CD14-positive monocyte (primary cell): ENCODE data around the gene CACNB4. TPM values are rescaled to one million over a fixed set of nuclear protein-coding genes. Genes with fewer than 3 reads are reported as not detected.

Experiments used
- DNase-seq, 3 donors: peaks; one replicate each; pipeline ENCODE4 v3.0.0-alpha.2; 2011 to 2022
- H2AFZ ChIP-seq: 2 replicates; pipeline ENCODE4 v1.6.0; 2012; ENCODE audit warnings: mild to moderate bottlenecking, low read depth, low read length, inconsistent platforms; ENCODE audit not compliant: insufficient read depth, poor library complexity, severe bottlenecking
- H3K27ac ChIP-seq, 2 donors: 1 replicate in 1 of 2; 2 replicates in 1 of 2; pipeline ENCODE4 v1.5.1; 2012 to 2013; ENCODE audit warnings: low read length in 2 of 2, control low read depth in 1 of 2, inconsistent platforms in 1 of 2, low read depth in 1 of 2, mild to moderate bottlenecking in 1 of 2
- H3K27me3 ChIP-seq, 2 donors: one replicate each; pipeline versions ENCODE4 v1.6.0 to v1.6.1; 2011 to 2013; ENCODE audit warnings: low read length in 2 of 2; ENCODE audit not compliant: control insufficient read depth in 2 of 2, insufficient read depth in 2 of 2
- H3K36me3 ChIP-seq, 2 donors: replicated peaks in 1 of 2; 1 replicate in 1 of 2; 2 replicates in 1 of 2; pipeline versions ENCODE4 v1.5.1 to v1.6.1; 2012 to 2013; ENCODE audit warnings: low read length in 2 of 2, control low read depth in 1 of 2, inconsistent platforms in 1 of 2, mild to moderate bottlenecking in 1 of 2; ENCODE audit not compliant: insufficient read depth in 2 of 2, control insufficient read depth in 1 of 2
- H3K4me1 ChIP-seq, 2 donors: 1 replicate in 1 of 2; 2 replicates in 1 of 2; pipeline versions ENCODE4 v1.5.1 to v1.6.1; 2012 to 2013; ENCODE audit warnings: low read length in 2 of 2, control low read depth in 1 of 2, inconsistent platforms in 1 of 2, mild to moderate bottlenecking in 1 of 2, moderate library complexity in 1 of 2; ENCODE audit not compliant: insufficient read depth in 2 of 2, control insufficient read depth in 1 of 2
- H3K4me2 ChIP-seq: replicated peaks from 2 replicates; pipeline ENCODE3; 2012; ENCODE audit warnings: low read length, moderate library complexity, mild to moderate bottlenecking; ENCODE audit not compliant: poor library complexity, severe bottlenecking; ENCODE audit errors: extremely low read depth
- H3K4me3 ChIP-seq, 3 experiments: fragments of 200-600 bp in 1 of 3; sonication (generic) in 1 of 3; replicated peaks in 1 of 3; 1 replicate in 2 of 3; 2 replicates in 1 of 3; pipeline ENCODE4 v1.5.1; 2011 to 2013; ENCODE audit warnings: low read length in 3 of 3, mild to moderate bottlenecking in 3 of 3, control low read depth in 2 of 3, low read depth in 2 of 3, inconsistent platforms in 1 of 3, moderate library complexity in 1 of 3
- H3K79me2 ChIP-seq: 2 replicates; pipeline ENCODE4 v1.6.0; 2012; ENCODE audit warnings: mild to moderate bottlenecking, control low read depth, inconsistent platforms, low read length, moderate library complexity; ENCODE audit not compliant: insufficient read depth
- H3K9ac ChIP-seq: 2 replicates; pipeline ENCODE4 v1.6.0; 2017; ENCODE audit warnings: low read length, mild to moderate bottlenecking; ENCODE audit not compliant: insufficient read depth, poor library complexity, severe bottlenecking
- H3K9me3 ChIP-seq, 2 donors: replicated peaks in 1 of 2; 1 replicate in 1 of 2; 2 replicates in 1 of 2; pipeline versions ENCODE4 v1.5.1 to v1.6.1; 2012 to 2013; ENCODE audit warnings: low read length in 2 of 2, control low read depth in 1 of 2; ENCODE audit not compliant: control insufficient read depth in 1 of 2, insufficient read depth in 1 of 2
- H4K20me1 ChIP-seq: 2 replicates; pipeline ENCODE4 v1.6.0; 2012; ENCODE audit warnings: mild to moderate bottlenecking, low read length, control low read depth, moderate library complexity; ENCODE audit not compliant: insufficient read depth
- H3K27ac Mint-ChIP-seq, 7 donors: one replicate each; pipeline ENCODE4 v1.8.0; 2020; ENCODE audit warnings: mild to moderate bottlenecking in 7 of 7, mixed read lengths in 7 of 7, moderate library complexity in 6 of 7, inconsistent platforms in 2 of 7
- H3K27me3 Mint-ChIP-seq, 3 donors: one replicate each; pipeline ENCODE4 v1.8.0; 2021 to 2022; ENCODE audit warnings: low read depth in 3 of 3, mild to moderate bottlenecking in 3 of 3, mixed read lengths in 3 of 3, moderate library complexity in 3 of 3, inconsistent platforms in 1 of 3
- H3K36me3 Mint-ChIP-seq, 2 donors: one replicate each; pipeline ENCODE4 v1.8.0; 2020; ENCODE audit warnings: mixed read lengths in 2 of 2, inconsistent platforms in 1 of 2, mild to moderate bottlenecking in 1 of 2
- H3K4me1 Mint-ChIP-seq: one replicate; pipeline ENCODE4 v1.8.0; 2020; ENCODE audit warnings: mild to moderate bottlenecking, mixed read lengths
- H3K4me3 Mint-ChIP-seq, 2 donors: one replicate each; pipeline ENCODE4 v1.8.0; 2020; ENCODE audit warnings: mild to moderate bottlenecking in 2 of 2, mixed read lengths in 2 of 2, moderate library complexity in 1 of 2
- H3K9me3 Mint-ChIP-seq, 7 donors: one replicate each; pipeline ENCODE4 v1.8.0; 2020 to 2022; ENCODE audit warnings: mixed read lengths in 7 of 7, mild to moderate bottlenecking in 6 of 7, moderate library complexity in 6 of 7, inconsistent platforms in 2 of 7
- WGBS: methylation state at CpG from one replicate; pipeline ENCODE4 v1.1.5; 2013; ENCODE audit warnings: missing lambda C conversion rate; ENCODE audit not compliant: insufficient coverage; 5-methylcytosine and 5-hydroxymethylcytosine counted together
- intact Hi-C, 2 donors: fragments of 100-400 bp; cut with micrococcal nuclease; formaldehyde crosslinking; loops; one replicate each; pipeline versions ENCODE4 v1.15.0 to v1.15.1; 2023
- polyA plus RNA-seq, 3 donors: library from polyadenylated mRNA; depleted of rRNA in 1 of 3; unstranded in 2 of 3; stranded (reverse) in 1 of 3; fragments of 300-500 nt in 2 of 3; fragments of >200 nt in 1 of 3; fragmentation: Illumina TruSeq in 2 of 3; gene quantifications; 1 replicate in 2 of 3; 2 replicates in 1 of 3; pipeline ENCODE4 v1.2.3, GENCODE V29; 2012 to 2021
- TF ChIP-seq, protein P1 (sequence below): fragments of 200-600 bp; IDR thresholded peaks from one replicate; pipeline ENCODE4 v1.8.0; 2022; ENCODE audit warnings: antibody characterized with exemption, mild to moderate bottlenecking

Gene CACNB4
- polyA plus RNA-seq, 3 donors: 0.44 to 1.9 (median 1.1) TPM

DNA sequence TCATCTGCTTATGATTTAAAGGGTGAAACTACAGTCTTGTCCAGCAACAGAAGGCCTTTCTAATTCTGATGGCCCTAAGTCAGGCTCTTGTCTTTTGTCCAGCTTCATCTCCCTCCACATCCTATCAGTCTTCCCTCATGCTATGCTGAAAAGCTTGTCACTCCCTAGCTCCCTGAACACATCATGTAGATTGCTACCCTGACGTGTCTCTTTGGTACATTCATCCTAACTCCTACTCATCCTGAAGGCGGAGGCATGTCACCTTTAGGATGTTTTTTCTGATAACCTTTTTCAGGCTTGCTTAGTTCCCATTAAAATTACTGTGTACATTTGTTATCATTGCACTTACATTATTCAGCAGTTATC, 192.2 kb downstream of the CACNB4 start:
- no peak overlapping the region for H3K4me2 ChIP-seq
- H3K4me1 Mint-ChIP-seq: peaks cover 67% of the 10 kb centered on the region
- no peak overlapping the region for H2AFZ ChIP-seq
- intact Hi-C loops: no loop called here
- DNase-seq: no peak
- no peak overlapping the region for H3K9ac ChIP-seq
- H3K9me3 ChIP-seq: no peaks in the 10 kb centered on the region
- TF ChIP-seq, protein P1, sequence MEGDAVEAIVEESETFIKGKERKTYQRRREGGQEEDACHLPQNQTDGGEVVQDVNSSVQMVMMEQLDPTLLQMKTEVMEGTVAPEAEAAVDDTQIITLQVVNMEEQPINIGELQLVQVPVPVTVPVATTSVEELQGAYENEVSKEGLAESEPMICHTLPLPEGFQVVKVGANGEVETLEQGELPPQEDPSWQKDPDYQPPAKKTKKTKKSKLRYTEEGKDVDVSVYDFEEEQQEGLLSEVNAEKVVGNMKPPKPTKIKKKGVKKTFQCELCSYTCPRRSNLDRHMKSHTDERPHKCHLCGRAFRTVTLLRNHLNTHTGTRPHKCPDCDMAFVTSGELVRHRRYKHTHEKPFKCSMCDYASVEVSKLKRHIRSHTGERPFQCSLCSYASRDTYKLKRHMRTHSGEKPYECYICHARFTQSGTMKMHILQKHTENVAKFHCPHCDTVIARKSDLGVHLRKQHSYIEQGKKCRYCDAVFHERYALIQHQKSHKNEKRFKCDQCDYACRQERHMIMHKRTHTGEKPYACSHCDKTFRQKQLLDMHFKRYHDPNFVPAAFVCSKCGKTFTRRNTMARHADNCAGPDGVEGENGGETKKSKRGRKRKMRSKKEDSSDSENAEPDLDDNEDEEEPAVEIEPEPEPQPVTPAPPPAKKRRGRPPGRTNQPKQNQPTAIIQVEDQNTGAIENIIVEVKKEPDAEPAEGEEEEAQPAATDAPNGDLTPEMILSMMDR: no peak
- peak overlapping the region in 1 of 2 donors; percentile 76 for H3K27ac ChIP-seq
- H3K36me3 Mint-ChIP-seq: no peaks in the 10 kb centered on the region
- peaks cover 52 to 62% of the 10 kb centered on the region in 2 donors for H3K4me1 ChIP-seq
- no peak overlapping the region for H3K4me3 Mint-ChIP-seq
- no peak overlapping the region for H3K4me3 ChIP-seq
- WGBS: no CpG with 5 or more reads among the region's 2 CpGs
- no peaks in the 10 kb centered on the region for H3K79me2 ChIP-seq
- H3K27me3 ChIP-seq: no peaks in the 10 kb centered on the region
- no peaks in the 10 kb centered on the region for H3K36me3 ChIP-seq
- H3K27me3 Mint-ChIP-seq: no peaks in the 10 kb centered on the region
- no peaks in the 10 kb centered on the region for H3K9me3 Mint-ChIP-seq
- no peaks in the 10 kb centered on the region for H4K20me1 ChIP-seq
- no peak overlapping the region for H3K27ac Mint-ChIP-seq

DNA sequence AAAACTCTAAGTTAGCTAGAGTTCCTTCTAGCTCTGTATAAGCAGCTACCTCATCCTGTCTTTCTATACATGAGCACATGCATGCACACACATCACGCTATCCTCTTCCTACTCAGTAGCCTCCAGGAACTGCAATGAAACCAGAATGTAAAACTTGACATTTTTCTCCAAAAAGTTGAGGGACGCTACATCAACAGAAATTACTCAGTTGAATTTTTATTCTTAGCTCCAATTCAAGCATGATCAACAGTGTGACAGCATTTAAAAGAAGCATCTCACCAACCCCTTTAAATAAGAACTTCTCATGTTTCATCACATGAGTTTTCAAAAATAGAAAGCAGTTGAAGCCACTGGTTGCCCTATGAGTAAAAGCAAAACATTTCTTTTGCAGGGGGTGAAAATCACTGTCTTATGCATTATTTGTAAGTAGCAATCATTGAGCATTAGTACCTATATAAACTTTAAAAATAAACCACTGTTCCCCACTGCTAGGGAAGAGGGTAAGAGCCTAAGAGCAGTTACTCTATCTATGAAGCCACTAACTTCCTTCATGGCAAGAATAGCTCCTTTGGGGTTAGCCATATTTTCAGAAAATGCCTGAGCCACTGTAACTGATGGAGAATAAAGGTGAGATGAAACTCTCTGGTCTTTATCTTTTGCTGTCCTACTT, 192.7 kb downstream of the CACNB4 start:
- Histone ChIP-seq H3K4me3 (no peak overlapping the region), H3K4me2 (no peak overlapping the region), H3K36me3 (no peaks in the 10 kb centered on the region), H3K79me2 (no peaks in the 10 kb centered on the region), H3K27ac (peak overlapping the region in 1 of 2 donors; percentile 76), H3K4me1 (peaks cover 47 to 58% of the 10 kb centered on the region in 2 donors), H3K9ac (no peak overlapping the region), H3K27me3 (no peaks in the 10 kb centered on the region), H3K9me3 (no peaks in the 10 kb centered on the region), H4K20me1 (no peaks in the 10 kb centered on the region), H2AFZ (no peak overlapping the region)
- TF ChIP-seq, protein P1: no peak
- no peaks in the 10 kb centered on the region for H3K27me3 Mint-ChIP-seq
- H3K4me3 Mint-ChIP-seq: no peak overlapping the region
- WGBS: 67% methylated on average over 1 of the region's 2 CpGs
- H3K27ac Mint-ChIP-seq: peak overlapping the region in 1 of 7 donors; percentile 25
- H3K4me1 Mint-ChIP-seq: peaks cover 62% of the 10 kb centered on the region
- H3K36me3 Mint-ChIP-seq: peaks cover 0 to under 1% of the 10 kb centered on the region in 2 donors
- intact Hi-C loops: no loop called here
- no peaks in the 10 kb centered on the region for H3K9me3 Mint-ChIP-seq
- no peak for DNase-seq
